NCI-H2107 treated with DMSO at 0.1 percent for 48 hours (cell line): ENCODE measurements around the gene PRR5L.

ENCODE experiments used
- DNase-seq: peaks from one replicate; lab custom pipeline; 2025; ENCODE audit not compliant: unreplicated experiment; lab: John Stamatoyannopoulos, UW

The PRR5L gene

GRCh38 chr11:36376009-36376887 lies 80.2 kb downstream of the PRR5L start:
- no peak for DNase-seq

DNA sequence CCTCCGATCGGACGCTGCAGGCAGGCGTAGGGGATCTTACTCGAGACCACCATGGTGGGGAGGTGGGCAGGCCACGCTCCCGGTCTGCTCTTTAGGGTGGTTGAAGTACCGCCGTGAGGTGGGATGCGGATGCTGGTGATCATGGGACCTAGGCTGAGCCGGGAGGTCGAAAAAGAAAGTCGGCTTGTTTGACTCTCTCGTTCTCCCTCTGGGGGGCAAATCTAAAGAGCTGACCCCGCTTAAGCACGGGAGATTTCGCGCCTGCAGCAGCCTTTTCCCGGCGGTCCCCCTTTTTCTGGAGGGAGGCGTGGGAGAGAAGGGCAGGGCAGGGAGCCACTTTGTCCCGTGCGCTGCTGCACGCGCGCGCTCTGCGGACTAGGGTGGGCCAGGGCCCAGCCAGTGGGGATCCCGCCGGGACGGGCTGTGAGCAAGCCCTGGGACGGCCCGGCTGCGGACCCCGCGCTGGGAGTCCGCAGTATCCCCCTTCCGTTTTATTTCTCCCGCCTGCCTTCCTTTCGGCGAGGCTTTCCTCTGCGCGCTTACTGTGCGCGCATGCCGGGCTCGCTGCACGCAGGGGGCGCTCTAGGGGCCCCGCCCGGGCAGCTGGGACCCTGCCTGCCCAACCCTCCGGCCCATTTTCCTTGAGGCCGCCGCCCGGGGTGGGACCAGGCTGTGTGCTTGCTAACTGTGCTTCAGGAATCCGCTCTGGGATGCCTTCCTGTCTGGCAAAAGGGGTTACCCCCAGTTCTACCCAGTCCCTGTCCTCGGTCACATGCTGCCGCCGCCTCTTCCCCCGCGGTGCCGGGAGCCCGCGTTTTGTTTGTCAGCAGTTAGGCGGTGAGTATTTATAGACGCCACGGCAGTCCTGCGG lies 81.0 kb downstream of the PRR5L start:
- DNase-seq = no peak

GRCh38 chr11:36377759-36378564 lies 81.9 kb downstream of the PRR5L start:
- DNase-seq = no peak

DNA sequence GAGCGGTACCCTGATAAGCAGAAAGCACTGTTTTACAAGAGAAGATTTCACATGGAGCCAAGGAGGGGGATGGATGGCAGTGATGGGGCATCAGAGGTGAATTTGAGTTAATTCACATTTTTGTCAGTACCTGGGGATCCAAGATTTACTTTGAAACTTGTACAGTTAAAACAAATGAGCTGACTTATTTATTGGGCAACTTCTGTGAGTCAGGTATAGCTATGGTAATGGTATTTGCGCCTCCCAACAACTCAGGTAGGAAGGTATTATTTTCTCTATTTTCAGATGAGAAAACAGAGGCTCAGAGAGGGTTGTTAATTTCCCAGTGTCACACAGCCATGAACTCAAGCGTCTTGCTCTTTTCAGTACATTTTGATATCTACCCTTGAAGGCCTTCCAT lies 83.6 kb downstream of the PRR5L start:
- no peak for DNase-seq

- DNase-seq = no peak
Measured at GRCh38 chr11:36380296-36381014, 84.4 kb downstream of the PRR5L start.

DNA sequence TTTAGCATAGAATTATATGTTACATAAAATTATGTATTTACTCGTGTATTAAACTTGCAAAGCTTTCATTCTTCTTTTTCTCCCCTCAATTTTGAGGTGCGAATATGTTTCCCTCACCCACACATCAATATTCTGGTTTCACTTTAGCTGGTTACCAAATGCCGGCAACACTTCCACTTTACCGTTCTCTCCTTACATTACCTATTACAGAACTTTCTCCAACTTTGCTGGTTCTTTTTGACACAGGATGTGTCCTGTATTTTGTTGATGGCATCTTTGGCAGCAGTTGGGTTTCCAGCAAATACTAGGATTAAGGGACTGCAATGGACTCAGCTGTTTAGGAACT lies 84.9 kb downstream of the PRR5L start:
- DNase-seq = no peak

- no peak for DNase-seq
Measured at GRCh38 chr11:36383195-36383594, 87.1 kb downstream of the PRR5L start.

GRCh38 chr11:36385121-36385970 lies 89.3 kb downstream of the PRR5L start:
- DNase-seq = peak; percentile 35

- DNase-seq = no peak
Measured at GRCh38 chr11:36386411-36386810, 90.3 kb downstream of the PRR5L start.

- no peak for DNase-seq
Measured at GRCh38 chr11:36388071-36388470, 92.0 kb downstream of the PRR5L start.

GRCh38 chr11:36388951-36389350 lies 92.9 kb downstream of the PRR5L start:
- no peak for DNase-seq

- DNase-seq = no peak
Measured at GRCh38 chr11:36389811-36390210, 93.7 kb downstream of the PRR5L start.

DNA sequence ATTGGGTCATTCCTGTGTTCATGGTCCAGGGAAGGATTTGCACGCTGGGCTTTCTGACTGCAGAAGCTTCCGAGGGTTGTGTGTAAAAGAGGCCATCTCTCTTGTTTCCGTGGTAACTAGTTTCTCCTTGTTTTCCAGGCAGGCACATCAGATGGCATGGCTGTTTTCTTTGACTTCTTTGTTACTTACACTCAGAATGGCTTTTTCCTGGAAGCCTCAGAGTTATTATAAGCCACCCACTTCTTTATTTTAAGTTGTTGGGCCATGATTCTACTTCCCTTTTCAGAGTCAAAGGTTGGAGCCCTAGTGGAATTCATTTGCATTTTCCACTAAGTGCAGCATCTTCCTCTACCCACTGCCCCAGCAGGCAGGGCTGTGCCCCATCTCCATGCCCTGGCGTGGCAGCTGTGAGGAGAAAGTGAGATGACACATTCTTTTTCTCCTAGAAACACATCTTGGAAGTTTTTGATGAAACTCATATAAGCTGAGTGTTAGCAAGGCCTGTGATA lies 94.9 kb downstream of the PRR5L start:
- no peak for DNase-seq

DNA sequence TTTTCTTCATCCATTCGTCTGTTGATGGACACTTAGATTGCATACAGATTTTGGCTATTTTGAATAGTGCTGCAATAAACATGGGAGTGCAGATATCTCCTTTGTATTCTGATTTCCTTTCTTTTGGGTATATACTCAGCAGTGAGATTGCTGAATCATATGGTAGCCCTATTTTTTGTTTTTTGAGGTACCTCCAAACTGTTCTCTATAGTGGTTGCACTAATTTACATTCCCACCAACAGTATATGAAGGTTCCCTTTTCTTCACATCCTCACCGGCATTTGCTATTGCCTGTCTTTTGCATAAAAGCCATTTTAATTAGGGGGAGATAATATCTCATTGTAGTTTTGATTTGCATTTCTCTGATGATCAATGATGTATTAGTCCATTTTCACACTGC lies 96.1 kb downstream of the PRR5L start:
- no peak for DNase-seq

- no peak for DNase-seq
Measured at GRCh38 chr11:36394056-36394455, 98.0 kb downstream of the PRR5L start.

GRCh38 chr11:36394926-36395325 lies 98.8 kb downstream of the PRR5L start:
- DNase-seq = no peak

GRCh38 chr11:36395978-36396736 lies 100.1 kb downstream of the PRR5L start:
- no peak for DNase-seq

- no peak for DNase-seq
Measured at GRCh38 chr11:36398231-36398953, 102.3 kb downstream of the PRR5L start.
